Measurements from ENCODE around the gene CHST15.

DNA sequence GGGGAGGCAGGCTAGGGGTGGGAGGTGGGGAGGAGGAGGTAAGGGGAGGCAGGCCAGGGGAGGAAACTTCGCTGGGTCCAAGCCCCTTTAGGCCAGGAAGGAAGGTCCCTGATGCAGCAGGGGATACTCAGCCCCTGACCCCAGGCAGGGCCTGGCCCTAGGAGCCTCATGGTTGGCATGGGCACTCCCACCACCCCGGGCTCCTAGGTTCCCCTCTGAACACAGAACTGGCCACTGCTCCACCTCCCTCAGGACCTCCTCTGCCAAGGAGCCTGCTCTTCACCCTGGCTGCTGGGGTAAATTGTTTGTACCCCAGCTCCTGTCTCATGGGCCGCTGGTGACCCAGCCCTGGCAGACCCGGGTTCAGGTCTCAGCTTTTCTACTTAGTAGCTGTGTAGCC lies 25.8 kb upstream of the CHST15 start:
- TF ChIP-seq, protein P1, sequence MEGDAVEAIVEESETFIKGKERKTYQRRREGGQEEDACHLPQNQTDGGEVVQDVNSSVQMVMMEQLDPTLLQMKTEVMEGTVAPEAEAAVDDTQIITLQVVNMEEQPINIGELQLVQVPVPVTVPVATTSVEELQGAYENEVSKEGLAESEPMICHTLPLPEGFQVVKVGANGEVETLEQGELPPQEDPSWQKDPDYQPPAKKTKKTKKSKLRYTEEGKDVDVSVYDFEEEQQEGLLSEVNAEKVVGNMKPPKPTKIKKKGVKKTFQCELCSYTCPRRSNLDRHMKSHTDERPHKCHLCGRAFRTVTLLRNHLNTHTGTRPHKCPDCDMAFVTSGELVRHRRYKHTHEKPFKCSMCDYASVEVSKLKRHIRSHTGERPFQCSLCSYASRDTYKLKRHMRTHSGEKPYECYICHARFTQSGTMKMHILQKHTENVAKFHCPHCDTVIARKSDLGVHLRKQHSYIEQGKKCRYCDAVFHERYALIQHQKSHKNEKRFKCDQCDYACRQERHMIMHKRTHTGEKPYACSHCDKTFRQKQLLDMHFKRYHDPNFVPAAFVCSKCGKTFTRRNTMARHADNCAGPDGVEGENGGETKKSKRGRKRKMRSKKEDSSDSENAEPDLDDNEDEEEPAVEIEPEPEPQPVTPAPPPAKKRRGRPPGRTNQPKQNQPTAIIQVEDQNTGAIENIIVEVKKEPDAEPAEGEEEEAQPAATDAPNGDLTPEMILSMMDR (conservative IDR thresholded peaks at IDR 0.05; ENCODE audit: low read depth, low read length): no peak
- TF ChIP-seq EZH2phosphoT487 (IDR thresholded peaks at IDR 0.05; ENCODE audit: borderline replicate concordance, low read length): no peak

Data from PC-3 (cell line).